Mesothelial cell of epicardium (in vitro differentiated cells): Measurements from ENCODE around the gene DMGDH. TPM values are rescaled to one million over a fixed set of nuclear protein-coding genes. Genes with fewer than 3 reads are reported as not detected.

Source experiments
- DNase-seq, 2 experiments: peaks; one replicate each; pipeline ENCODE4 v3.0.0; 2021; ENCODE audit warnings: low spot score in 2 of 2; ENCODE audit not compliant: unreplicated experiment in 2 of 2
- H3K27ac Mint-ChIP-seq: 2 replicates; pipeline ENCODE4 v1.8.0; 2021; ENCODE audit warnings: mixed read lengths
- H3K27me3 Mint-ChIP-seq: 2 replicates; pipeline ENCODE4 v1.8.0; 2021; ENCODE audit warnings: low read depth, mixed read lengths
- H3K36me3 Mint-ChIP-seq: 2 replicates; pipeline ENCODE4 v1.8.0; 2021; ENCODE audit warnings: mixed read lengths
- H3K4me1 Mint-ChIP-seq: 2 replicates; pipeline ENCODE4 v1.8.0; 2021; ENCODE audit warnings: mixed read lengths
- H3K4me3 Mint-ChIP-seq: 2 replicates; pipeline ENCODE4 v1.8.0; 2021; ENCODE audit warnings: mild to moderate bottlenecking, moderate library complexity, mixed read lengths
- H3K9me3 Mint-ChIP-seq: 2 replicates; pipeline ENCODE4 v1.8.0; 2021; ENCODE audit warnings: mixed read lengths
- total RNA-seq: library from RNA; stranded (reverse); gene quantifications from 3 replicates; pipeline ENCODE4 v1.2.1, GENCODE V29; 2021
- TF ChIP-seq, protein P1 (sequence below): fragments of 200-600 bp; sonication (generic); IDR thresholded peaks from one replicate; pipeline ENCODE4 v1.5.0; 2021; ENCODE audit warnings: antibody characterized with exemption; ENCODE audit not compliant: unreplicated experiment

The DMGDH gene
- total RNA-seq, 1 donor from 2014 or later = 1.2 TPM

DNA sequence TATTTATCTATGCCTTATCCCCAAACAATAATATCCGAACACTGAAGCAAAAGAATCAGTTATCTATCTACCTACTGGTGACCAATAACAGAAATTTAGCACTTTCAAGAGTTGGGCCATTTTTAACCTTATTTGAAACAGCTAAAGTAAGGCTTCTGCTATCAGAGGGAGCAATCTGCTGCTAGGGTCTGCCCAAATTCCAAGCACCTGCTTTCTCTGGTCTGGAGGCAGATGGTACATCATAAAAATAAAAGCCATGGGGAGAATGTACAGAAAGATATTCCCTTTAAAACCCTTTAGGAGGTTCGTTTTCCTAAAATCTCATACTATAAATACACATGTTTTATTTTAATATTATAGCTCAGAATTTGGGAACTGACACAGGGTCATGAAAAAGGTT, 46.7 kb downstream of the DMGDH start:
- no peaks in the 10 kb centered on the region for H3K9me3 Mint-ChIP-seq

DNA sequence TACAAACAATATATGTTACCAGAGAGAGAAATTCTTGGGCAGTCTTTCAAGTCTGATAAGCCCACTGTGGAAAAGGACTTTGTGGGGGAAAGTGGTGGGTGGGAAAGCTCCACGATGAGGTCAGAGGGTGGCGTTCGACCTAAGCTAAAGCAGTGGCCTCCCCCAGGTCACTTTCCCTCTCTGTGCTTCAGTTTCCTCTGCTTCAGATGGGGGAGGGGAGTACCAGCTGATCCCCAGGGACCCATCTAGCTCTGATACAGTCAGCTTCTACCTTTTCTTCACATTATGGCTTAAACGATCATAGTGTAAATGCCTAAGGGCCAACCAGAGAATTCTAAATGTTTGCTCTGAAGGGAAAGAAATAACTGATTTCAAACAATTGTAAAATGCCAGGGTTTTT, 47.7 kb downstream of the DMGDH start:
- Mint-ChIP-seq H3K36me3 (no peaks in the 10 kb centered on the region), H3K27me3 (peaks cover 21% of the 10 kb centered on the region), H3K4me1 (peaks cover 27% of the 10 kb centered on the region), H3K9me3 (no peaks in the 10 kb centered on the region), H3K27ac (no peak overlapping the region), H3K4me3 (no peak overlapping the region)
- DNase-seq = no peak
- TF ChIP-seq, protein P1, sequence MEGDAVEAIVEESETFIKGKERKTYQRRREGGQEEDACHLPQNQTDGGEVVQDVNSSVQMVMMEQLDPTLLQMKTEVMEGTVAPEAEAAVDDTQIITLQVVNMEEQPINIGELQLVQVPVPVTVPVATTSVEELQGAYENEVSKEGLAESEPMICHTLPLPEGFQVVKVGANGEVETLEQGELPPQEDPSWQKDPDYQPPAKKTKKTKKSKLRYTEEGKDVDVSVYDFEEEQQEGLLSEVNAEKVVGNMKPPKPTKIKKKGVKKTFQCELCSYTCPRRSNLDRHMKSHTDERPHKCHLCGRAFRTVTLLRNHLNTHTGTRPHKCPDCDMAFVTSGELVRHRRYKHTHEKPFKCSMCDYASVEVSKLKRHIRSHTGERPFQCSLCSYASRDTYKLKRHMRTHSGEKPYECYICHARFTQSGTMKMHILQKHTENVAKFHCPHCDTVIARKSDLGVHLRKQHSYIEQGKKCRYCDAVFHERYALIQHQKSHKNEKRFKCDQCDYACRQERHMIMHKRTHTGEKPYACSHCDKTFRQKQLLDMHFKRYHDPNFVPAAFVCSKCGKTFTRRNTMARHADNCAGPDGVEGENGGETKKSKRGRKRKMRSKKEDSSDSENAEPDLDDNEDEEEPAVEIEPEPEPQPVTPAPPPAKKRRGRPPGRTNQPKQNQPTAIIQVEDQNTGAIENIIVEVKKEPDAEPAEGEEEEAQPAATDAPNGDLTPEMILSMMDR = no peak

More for the DNA sequence above, 46.7 kb downstream of the DMGDH start:
- Mint-ChIP-seq H3K27ac (no peak overlapping the region), H3K27me3 (peaks cover 20% of the 10 kb centered on the region), H3K4me3 (no peak overlapping the region), H3K36me3 (no peaks in the 10 kb centered on the region), H3K4me1 (peaks cover 27% of the 10 kb centered on the region)
- TF ChIP-seq, protein P1 = no peak
- DNase-seq = no peak

DNA sequence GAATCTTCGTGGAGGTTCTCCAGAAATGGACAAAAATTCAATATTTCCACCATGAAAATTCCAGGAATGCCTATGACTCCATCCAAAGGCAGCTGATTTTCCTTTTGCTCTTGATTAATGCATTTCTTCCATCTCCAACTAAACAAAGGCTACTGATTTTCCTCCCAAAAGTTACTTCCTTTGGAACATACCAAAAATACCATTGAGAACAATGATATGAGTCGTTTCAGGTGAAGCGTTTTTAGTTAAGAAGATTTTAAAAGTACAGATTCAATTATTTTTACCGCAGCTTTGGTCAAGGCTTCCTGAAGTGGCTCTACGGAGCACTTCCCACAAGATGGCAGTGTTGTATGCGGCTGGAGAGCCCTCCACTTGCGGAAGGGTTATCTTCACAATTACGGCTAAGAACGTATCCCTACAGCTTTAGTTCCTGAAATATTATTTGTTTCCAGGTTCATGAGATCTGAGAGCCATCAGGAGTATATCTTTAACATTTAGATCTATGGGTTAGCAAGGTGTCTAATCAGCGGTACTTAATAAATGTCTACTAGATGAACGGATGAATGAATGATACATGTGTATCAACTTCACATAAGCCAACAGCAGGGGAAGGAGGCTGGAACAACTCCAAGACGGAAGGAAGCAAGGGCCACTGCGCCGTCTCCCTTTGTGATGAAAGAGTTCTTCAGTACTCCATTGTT, 48.5 kb downstream of the DMGDH start:
- Mint-ChIP-seq H3K4me1 (peaks cover 27% of the 10 kb centered on the region), H3K27me3 (peaks cover 26% of the 10 kb centered on the region), H3K9me3 (no peaks in the 10 kb centered on the region), H3K4me3 (peak overlapping the region; percentile 53), H3K27ac (no peak overlapping the region), H3K36me3 (no peaks in the 10 kb centered on the region)
- TF ChIP-seq, protein P1 = peak; percentile 66
- DNase-seq = peak in 1 of 2 experiments; percentile 60

DNA sequence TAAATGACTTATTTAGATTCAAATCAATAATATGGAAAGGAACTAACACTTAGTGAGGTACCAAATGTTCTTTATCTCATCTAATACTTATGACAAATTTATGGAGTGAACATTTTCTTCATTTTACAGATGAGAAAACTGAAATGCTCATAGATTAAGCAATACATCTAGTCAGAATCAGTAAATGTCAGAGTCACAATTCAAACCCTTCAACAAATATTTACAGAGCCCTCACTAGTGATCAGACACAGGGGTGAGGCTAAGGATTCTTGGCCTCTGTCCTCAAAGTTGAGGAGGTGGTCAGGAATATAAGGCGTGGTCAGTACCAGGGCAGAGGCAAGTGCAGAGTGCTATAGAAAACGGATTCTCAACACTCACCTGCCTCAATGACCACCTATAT, 54.8 kb downstream of the DMGDH start:
- TF ChIP-seq, protein P1 = no peak
- peaks cover 29% of the 10 kb centered on the region for H3K27me3 Mint-ChIP-seq
- H3K4me1 Mint-ChIP-seq = no peaks in the 10 kb centered on the region
- H3K9me3 Mint-ChIP-seq = peaks cover 15% of the 10 kb centered on the region
- no peak overlapping the region for H3K27ac Mint-ChIP-seq
- no peak overlapping the region for H3K4me3 Mint-ChIP-seq
- peaks cover 5% of the 10 kb centered on the region for H3K36me3 Mint-ChIP-seq
- DNase-seq = no peak

DNA sequence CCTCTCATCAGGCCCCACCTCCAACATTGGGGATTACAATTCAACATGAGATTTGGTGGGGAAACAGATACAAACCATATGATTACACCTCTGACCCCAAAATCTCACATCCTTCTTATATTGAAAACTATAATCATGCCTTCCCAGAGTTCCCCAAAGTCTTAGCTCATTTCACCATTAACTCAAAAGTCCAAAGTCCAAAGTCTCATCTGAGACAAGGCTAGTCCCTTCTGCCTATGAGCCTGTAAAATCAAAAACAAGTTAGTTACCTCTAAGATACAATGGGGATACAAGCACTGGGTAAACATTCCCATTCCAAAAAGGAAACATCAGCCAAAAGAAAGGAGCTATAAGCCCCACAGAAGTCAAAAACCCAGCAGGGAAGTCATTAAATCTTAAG, 57.6 kb downstream of the DMGDH start:
- peaks cover 18% of the 10 kb centered on the region for H3K27me3 Mint-ChIP-seq
- H3K27ac Mint-ChIP-seq = no peak overlapping the region
- DNase-seq = no peak
- H3K36me3 Mint-ChIP-seq = peaks cover 5% of the 10 kb centered on the region
- H3K4me1 Mint-ChIP-seq = no peaks in the 10 kb centered on the region
- H3K9me3 Mint-ChIP-seq = peaks cover 15% of the 10 kb centered on the region
- no peak overlapping the region for H3K4me3 Mint-ChIP-seq
- TF ChIP-seq, protein P1 = no peak
